ENCODE results near the gene PRKAG3.

- no peak for TF ChIP-seq POLR2AphosphoS5 (IDR thresholded peaks at IDR 0.05)
- TF ChIP-seq CTCF (IDR thresholded peaks at IDR 0.05): no peak
- no peak for TF ChIP-seq POLR2A (IDR thresholded peaks at IDR 0.05; ENCODE audit: low read depth)
- TF ChIP-seq EP300 (IDR thresholded peaks at IDR 0.05): no peak
Observed at GRCh38 chr2:218858138-218858445, 26.5 kb upstream of the PRKAG3 start.
